Lower leg skin (tissue), 3 donors: Measurements from ENCODE around the gene PUM2.

Experiments
- CTCF ChIP-seq, 3 donors: fragments of 450-650 bp; IDR thresholded peaks; one replicate each; pipeline ENCODE4 v1.5.1; 2016; ENCODE audit warnings: antibody characterized with exemption in 3 of 3, mild to moderate bottlenecking in 3 of 3, moderate library complexity in 2 of 3
- POLR2A ChIP-seq, 2 donors: fragments of 450-650 bp; IDR thresholded peaks; one replicate each; pipeline ENCODE4 v1.6.1; 2016 to 2017; ENCODE audit warnings: antibody characterized with exemption in 2 of 2, mild to moderate bottlenecking in 1 of 2, moderate library complexity in 1 of 2

GRCh38 chr2:20291106-20291564, 59.5 kb downstream of the PUM2 start:
- no peak for TF ChIP-seq CTCF (IDR thresholded peaks at IDR 0.05)
- no peak for TF ChIP-seq POLR2A (IDR thresholded peaks at IDR 0.05)
